Measurements from ENCODE around the gene LRRIQ4.

Gene LRRIQ4

DNA sequence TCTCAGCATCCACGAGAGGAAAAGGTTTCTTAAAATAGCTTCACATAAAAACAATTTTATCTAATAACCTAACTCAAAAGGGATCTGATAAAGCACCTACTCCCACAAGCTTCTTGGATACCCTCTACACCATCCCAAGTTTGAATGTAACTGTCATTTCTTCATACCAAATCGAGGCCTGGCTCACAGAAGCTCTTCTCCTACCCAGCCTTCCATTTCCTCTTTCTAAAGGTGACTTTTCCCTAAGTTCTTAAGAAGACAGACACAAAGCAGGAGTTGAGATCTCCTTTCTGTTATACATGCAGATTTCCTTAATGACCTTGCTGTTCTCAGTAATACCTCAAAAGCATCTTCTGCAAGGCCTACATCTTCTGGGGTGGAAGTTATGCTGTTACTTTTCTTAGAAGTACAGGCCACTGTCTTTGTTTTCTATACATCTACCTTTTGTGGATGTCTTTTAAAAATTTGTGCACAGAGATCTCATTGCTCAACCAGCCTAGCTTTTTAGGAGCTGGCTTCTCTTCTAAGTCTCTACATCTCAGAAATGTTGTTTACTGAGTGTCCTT lies 3.4 kb upstream of the LRRIQ4 start:
- no peak overlapping the region for H3K4me3 ChIP-seq (ENCODE audit: control insufficient read depth, low read depth, low read length)
- DNase-seq (ENCODE audit: low read depth): no peak
- TF ChIP-seq, protein P1, sequence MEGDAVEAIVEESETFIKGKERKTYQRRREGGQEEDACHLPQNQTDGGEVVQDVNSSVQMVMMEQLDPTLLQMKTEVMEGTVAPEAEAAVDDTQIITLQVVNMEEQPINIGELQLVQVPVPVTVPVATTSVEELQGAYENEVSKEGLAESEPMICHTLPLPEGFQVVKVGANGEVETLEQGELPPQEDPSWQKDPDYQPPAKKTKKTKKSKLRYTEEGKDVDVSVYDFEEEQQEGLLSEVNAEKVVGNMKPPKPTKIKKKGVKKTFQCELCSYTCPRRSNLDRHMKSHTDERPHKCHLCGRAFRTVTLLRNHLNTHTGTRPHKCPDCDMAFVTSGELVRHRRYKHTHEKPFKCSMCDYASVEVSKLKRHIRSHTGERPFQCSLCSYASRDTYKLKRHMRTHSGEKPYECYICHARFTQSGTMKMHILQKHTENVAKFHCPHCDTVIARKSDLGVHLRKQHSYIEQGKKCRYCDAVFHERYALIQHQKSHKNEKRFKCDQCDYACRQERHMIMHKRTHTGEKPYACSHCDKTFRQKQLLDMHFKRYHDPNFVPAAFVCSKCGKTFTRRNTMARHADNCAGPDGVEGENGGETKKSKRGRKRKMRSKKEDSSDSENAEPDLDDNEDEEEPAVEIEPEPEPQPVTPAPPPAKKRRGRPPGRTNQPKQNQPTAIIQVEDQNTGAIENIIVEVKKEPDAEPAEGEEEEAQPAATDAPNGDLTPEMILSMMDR (conservative IDR thresholded peaks at IDR 0.05; ENCODE audit: control insufficient read depth, insufficient read depth, low read depth, low read length): no peak

DNA sequence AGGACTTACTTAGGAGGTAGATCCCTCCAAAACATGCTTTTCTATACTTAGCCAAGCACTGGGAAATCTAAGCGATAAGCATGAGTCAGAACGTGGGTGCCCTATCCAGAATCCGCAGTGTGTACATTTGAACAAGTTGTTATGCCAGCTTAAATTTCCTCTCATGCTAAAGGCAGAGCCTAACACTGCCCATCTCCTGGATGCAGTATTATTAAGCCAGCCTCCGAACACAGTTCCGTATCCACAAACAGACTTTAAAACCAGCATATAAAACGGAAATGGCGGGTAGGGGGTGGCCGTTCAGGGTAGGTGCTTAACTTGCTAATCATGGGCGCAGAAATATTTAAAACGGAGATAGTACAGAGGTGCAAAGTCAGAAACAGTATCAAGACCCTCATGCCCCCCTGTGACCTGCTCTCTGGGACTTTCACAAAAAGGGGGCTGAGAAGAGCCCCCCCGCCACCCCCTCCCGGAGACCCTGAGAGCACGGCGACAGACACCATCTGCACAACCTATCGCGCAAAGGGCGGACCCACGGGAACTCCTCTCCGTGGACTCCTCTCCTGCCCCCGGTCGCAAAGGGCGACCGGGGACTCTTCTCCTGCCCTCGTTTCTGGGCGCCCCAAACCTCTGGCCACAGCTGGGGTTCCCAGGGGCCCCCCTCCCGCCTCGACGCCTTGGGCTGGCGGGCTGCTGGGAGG lies 889 bp upstream of the LRRIQ4 start:
- H3K4me3 ChIP-seq (ENCODE audit: control insufficient read depth, low read depth, low read length): peak overlapping the region; percentile 57
- TF ChIP-seq, protein P1 (conservative IDR thresholded peaks at IDR 0.05; ENCODE audit: control insufficient read depth, insufficient read depth, low read depth, low read length): no peak
- peak; percentile 82 for DNase-seq (ENCODE audit: low read depth)

DNA sequence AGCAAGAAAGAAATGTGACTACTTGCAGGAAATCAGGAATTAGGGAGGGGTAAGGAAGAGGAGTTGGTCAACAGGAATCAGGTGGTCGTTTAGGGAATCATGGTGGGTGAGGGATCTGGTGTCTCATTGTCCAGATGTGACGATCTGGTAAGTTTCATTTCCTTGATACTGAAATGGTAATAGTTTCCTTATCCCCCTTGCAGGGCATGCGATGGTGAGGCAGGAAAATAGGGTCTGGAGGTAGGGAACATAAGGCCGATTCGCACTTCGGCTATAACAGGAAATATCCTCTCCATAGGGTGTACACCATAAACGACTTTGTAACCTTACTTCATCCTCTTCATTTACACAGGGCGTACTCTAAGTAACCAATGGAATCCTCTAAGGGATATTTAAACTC lies 608 bp downstream of the LRRIQ4 start:
- no peak for DNase-seq (ENCODE audit: low read depth)
- TF ChIP-seq, protein P1 (conservative IDR thresholded peaks at IDR 0.05; ENCODE audit: control insufficient read depth, insufficient read depth, low read depth, low read length): no peak
- peak overlapping the region; percentile 57 for H3K4me3 ChIP-seq (ENCODE audit: control insufficient read depth, low read depth, low read length)

DNA sequence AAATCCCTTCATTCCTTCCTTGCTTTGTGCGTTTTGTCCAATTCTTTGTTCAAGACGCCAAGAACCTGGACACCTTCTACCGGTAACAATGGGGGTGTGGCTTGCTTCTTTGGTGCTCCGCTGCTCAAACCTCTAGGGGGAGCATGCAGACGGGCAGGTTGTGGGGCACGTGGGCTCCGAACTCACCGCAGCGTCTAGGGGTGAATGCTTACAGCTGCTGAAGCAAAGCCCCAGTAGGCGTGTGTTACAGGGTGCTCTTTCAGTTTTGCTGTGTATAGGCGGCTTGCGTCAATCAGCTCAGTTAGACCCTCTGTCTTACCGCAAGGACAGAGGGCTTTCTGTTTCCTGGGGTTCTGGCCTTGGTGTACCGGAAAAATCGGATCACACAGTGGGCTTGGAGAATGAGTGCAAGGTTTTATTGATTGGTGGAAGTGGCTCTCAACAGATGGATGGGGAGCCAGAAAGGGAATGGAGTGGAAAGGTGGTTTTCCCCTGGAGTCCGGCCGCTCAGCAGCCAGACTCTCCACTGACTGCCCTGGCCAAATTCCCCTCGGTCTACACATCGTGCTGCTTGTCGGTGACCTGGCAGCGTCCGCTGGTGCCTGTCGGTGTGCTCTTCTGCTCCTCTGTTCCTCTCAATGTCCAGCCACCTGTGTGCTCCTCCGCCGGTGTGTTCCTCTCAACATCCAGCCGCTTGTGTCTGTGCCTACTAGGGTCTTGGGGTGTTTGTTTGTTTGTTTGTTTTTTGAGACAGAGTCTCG lies 1.3 kb downstream of the LRRIQ4 start:
- TF ChIP-seq, protein P1 (conservative IDR thresholded peaks at IDR 0.05; ENCODE audit: control insufficient read depth, insufficient read depth, low read depth, low read length): peak; percentile 29
- peak; percentile 12 for DNase-seq (ENCODE audit: low read depth)
- H3K4me3 ChIP-seq (ENCODE audit: control insufficient read depth, low read depth, low read length): peak overlapping the region; percentile 19

DNA sequence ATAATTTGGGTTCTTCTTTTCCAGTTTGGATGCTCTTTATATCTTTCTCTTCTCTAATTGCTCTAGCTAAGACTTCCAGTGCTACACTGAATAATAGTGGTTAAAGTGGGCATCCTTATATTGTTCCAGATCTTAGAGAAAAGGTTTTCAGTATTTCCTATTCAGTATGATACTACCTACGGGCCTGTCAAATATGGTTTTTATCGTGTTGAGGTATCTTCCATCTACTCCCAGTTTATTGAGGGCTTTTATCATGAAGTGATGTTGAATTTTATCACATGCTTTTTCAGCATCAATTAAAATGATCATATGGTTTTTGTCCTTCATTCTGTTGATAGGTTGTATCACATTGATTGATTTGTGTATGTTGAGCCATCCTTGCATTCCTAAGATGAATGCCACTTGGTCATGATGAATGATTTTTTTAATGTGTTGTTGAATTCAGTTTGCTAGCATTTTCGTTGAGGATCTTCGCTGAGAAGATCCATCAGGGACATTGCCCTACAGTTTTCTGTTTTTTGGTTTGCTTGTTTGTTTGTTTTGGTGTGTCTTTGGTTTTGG lies 3.0 kb downstream of the LRRIQ4 start:
- TF ChIP-seq, protein P1 (conservative IDR thresholded peaks at IDR 0.05; ENCODE audit: control insufficient read depth, insufficient read depth, low read depth, low read length): no peak
- DNase-seq (ENCODE audit: low read depth): no peak

DNA sequence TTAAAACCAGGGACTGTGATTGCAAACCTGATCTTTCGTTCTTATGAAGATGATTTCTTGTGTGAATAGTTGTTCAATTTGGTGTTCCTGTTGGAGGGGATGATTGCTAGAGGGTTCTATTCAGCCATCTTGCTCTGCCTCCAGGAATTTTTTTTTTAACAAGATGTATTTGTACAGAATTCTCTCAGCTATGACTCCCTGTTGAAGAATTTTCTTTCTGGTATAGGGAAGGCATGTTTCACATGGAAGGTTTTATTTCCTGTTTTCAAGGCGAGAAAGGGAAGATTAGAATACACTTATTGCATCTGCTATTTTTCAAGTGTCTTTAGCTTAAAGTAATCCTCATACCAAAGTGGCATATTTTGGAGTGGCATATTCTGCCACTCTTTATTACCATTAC lies 5.6 kb downstream of the LRRIQ4 start:
- DNase-seq (ENCODE audit: low read depth): no peak
- TF ChIP-seq, protein P1 (conservative IDR thresholded peaks at IDR 0.05; ENCODE audit: control insufficient read depth, insufficient read depth, low read depth, low read length): no peak
- H3K4me3 ChIP-seq (ENCODE audit: control insufficient read depth, low read depth, low read length): no peak overlapping the region

More for the DNA sequence above, 3.0 kb downstream of the LRRIQ4 start:
- H3K4me3 ChIP-seq (ENCODE audit: control insufficient read depth, low read depth, low read length): no peak overlapping the region

Data from fibroblast of mammary gland (primary cell).